ENCODE data around the gene ZNF274. TPM values are rescaled to one million over a fixed set of nuclear protein-coding genes. Genes with fewer than 3 reads are reported as not detected.

The ZNF274 gene
- total and polyA plus RNA-seq, 9 of the 15 experiments (the other 6 are each of a cell fraction or from before 2014, with no cell fraction given) = 5.2 to 37.0 (median 28.1) TPM

DNA sequence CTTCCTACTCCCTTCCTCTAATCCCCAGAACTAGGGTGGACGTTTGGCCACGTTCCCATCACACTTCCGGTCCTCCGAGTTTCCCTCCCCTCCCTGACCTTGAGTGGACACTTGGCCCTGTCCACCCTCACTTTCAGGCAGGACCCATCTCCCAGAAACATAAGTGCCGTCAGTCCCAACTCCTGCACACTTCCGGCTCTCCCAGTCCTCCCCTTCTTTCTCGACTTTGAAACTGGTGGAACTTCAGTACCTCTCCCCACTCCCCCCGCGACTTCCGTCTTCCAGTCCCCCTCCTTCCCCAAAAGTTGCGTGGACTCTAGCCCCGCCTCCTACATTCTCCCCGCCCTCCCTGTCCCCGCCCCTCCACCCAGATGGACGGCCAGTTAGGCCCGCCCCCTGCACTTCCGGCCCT lies 278 bp upstream of the ZNF274 start (continued):
- TF ChIP-seq, protein P1, sequence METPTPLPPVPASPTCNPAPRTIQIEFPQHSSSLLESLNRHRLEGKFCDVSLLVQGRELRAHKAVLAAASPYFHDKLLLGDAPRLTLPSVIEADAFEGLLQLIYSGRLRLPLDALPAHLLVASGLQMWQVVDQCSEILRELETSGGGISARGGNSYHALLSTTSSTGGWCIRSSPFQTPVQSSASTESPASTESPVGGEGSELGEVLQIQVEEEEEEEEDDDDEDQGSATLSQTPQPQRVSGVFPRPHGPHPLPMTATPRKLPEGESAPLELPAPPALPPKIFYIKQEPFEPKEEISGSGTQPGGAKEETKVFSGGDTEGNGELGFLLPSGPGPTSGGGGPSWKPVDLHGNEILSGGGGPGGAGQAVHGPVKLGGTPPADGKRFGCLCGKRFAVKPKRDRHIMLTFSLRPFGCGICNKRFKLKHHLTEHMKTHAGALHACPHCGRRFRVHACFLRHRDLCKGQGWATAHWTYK (CRISPR knock-in tag; IDR thresholded peaks at IDR 0.05) = 0 out of 2 replicates have a peak, but pooled peaks have one; percentile 4
- no peak for TF ChIP-seq CTBP1 (IDR thresholded peaks at IDR 0.05; ENCODE audit: borderline replicate concordance)
- TF ChIP-seq, protein P2, sequence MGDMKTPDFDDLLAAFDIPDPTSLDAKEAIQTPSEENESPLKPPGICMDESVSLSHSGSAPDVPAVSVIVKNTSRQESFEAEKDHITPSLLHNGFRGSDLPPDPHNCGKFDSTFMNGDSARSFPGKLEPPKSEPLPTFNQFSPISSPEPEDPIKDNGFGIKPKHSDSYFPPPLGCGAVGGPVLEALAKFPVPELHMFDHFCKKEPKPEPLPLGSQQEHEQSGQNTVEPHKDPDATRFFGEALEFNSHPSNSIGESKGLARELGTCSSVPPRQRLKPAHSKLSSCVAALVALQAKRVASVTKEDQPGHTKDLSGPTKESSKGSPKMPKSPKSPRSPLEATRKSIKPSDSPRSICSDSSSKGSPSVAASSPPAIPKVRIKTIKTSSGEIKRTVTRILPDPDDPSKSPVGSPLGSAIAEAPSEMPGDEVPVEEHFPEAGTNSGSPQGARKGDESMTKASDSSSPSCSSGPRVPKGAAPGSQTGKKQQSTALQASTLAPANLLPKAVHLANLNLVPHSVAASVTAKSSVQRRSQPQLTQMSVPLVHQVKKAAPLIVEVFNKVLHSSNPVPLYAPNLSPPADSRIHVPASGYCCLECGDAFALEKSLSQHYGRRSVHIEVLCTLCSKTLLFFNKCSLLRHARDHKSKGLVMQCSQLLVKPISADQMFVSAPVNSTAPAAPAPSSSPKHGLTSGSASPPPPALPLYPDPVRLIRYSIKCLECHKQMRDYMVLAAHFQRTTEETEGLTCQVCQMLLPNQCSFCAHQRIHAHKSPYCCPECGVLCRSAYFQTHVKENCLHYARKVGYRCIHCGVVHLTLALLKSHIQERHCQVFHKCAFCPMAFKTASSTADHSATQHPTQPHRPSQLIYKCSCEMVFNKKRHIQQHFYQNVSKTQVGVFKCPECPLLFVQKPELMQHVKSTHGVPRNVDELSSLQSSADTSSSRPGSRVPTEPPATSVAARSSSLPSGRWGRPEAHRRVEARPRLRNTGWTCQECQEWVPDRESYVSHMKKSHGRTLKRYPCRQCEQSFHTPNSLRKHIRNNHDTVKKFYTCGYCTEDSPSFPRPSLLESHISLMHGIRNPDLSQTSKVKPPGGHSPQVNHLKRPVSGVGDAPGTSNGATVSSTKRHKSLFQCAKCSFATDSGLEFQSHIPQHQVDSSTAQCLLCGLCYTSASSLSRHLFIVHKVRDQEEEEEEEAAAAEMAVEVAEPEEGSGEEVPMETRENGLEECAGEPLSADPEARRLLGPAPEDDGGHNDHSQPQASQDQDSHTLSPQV (IDR thresholded peaks at IDR 0.05) = no peak
- TF ChIP-seq ESRRA (IDR thresholded peaks at IDR 0.05; ENCODE audit: borderline replicate concordance, low read depth) = peak; percentile 76
- peak in 1 of 2 experiments; percentile 50; a peak in 1 of 3 replicates for TF ChIP-seq CBX3 (IDR thresholded peaks at IDR 0.05; ENCODE audit: borderline replicate concordance in 1 of 2, low read length in 2 of 2)
- TF ChIP-seq, protein P3, sequence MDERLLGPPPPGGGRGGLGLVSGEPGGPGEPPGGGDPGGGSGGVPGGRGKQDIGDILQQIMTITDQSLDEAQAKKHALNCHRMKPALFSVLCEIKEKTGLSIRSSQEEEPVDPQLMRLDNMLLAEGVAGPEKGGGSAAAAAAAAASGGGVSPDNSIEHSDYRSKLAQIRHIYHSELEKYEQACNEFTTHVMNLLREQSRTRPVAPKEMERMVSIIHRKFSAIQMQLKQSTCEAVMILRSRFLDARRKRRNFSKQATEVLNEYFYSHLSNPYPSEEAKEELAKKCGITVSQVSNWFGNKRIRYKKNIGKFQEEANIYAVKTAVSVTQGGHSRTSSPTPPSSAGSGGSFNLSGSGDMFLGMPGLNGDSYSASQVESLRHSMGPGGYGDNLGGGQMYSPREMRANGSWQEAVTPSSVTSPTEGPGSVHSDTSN (CRISPR knock-in tag; IDR thresholded peaks at IDR 0.05; ENCODE audit: low read depth) = no peak
- TF ChIP-seq, protein P3 (tag; conservative IDR thresholded peaks at IDR 0.05; ENCODE audit: low read depth) = peak; percentile 69
- TF ChIP-seq NFIX (CRISPR knock-in tag; IDR thresholded peaks at IDR 0.05; ENCODE audit: low read depth) = no peak
- no peak for TF ChIP-seq TAF9B (IDR thresholded peaks at IDR 0.05; ENCODE audit: partially characterized antibody)
- no peak for TF ChIP-seq POLR2A (conservative IDR thresholded peaks at IDR 0.05)
- 0 out of 4 replicates have a peak, but pooled peaks of 1 of the 2 experiments have one; percentile 5 for TF ChIP-seq CSDE1 (IDR thresholded peaks at IDR 0.05)
- TF ChIP-seq NCOA1 (IDR thresholded peaks at IDR 0.05; ENCODE audit: low read depth) = peak; percentile 63
- TF ChIP-seq, protein P4, sequence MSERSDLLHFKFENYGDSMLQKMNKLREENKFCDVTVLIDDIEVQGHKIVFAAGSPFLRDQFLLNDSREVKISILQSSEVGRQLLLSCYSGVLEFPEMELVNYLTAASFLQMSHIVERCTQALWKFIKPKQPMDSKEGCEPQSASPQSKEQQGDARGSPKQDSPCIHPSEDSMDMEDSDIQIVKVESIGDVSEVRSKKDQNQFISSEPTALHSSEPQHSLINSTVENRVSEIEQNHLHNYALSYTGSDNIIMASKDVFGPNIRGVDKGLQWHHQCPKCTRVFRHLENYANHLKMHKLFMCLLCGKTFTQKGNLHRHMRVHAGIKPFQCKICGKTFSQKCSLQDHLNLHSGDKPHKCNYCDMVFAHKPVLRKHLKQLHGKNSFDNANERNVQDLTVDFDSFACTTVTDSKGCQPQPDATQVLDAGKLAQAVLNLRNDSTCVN (CRISPR knock-in tag; IDR thresholded peaks at IDR 0.05) = peak; percentile 84; the same call in 1 of the 2 replicates
- peak; percentile 40 for TF ChIP-seq ZNF232 (CRISPR knock-in tag; IDR thresholded peaks at IDR 0.05)
- TF ChIP-seq, protein P5, sequence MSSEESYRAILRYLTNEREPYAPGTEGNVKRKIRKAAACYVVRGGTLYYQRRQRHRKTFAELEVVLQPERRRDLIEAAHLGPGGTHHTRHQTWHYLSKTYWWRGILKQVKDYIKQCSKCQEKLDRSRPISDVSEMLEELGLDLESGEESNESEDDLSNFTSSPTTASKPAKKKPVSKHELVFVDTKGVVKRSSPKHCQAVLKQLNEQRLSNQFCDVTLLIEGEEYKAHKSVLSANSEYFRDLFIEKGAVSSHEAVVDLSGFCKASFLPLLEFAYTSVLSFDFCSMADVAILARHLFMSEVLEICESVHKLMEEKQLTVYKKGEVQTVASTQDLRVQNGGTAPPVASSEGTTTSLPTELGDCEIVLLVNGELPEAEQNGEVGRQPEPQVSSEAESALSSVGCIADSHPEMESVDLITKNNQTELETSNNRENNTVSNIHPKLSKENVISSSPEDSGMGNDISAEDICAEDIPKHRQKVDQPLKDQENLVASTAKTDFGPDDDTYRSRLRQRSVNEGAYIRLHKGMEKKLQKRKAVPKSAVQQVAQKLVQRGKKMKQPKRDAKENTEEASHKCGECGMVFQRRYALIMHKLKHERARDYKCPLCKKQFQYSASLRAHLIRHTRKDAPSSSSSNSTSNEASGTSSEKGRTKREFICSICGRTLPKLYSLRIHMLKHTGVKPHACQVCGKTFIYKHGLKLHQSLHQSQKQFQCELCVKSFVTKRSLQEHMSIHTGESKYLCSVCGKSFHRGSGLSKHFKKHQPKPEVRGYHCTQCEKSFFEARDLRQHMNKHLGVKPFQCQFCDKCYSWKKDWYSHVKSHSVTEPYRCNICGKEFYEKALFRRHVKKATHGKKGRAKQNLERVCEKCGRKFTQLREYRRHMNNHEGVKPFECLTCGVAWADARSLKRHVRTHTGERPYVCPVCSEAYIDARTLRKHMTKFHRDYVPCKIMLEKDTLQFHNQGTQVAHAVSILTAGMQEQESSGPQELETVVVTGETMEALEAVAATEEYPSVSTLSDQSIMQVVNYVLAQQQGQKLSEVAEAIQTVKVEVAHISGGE (CRISPR knock-in tag; IDR thresholded peaks at IDR 0.05) = peak in 2 of 3 experiments; percentile 50 to 84; a peak in 4 of 6 replicates
